Colon (tissue), 2 donors: Measurements from ENCODE around the gene EPO.
"Not testable (repeated sequence)": the region's sequence is repeated elsewhere in the genome, so short reads cannot be mapped to it uniquely, and the experiment has no call there.

Experiments
- FAIRE-seq: peaks from 2 replicates; lab custom pipeline; 2012; peaks lifted over from hg19 to GRCh38; lab: Jason Lieb, UNC
- donor health status: control.
- donor health status: control.

EPO gene

GRCh38 chr7:100705753-100706671, 14.3 kb upstream of the EPO start, which contains the start of gene POP7:
Gene POP7 (plus strand): TSS chr7:100706121. CDS start chr7:100706831, 710 bp downstream.
- FAIRE-seq = no peak

- FAIRE-seq = no peak
Observed at GRCh38 chr7:100706672-100707311, 13.5 kb upstream of the EPO start.

- no peak for FAIRE-seq
Observed at GRCh38 chr7:100708395-100708794, 11.9 kb upstream of the EPO start.

- no peak for FAIRE-seq
Observed at GRCh38 chr7:100710452-100710851, 9.8 kb upstream of the EPO start.

GRCh38 chr7:100711369-100711768, 8.9 kb upstream of the EPO start:
- FAIRE-seq = no peak

- no peak for FAIRE-seq
Observed at GRCh38 chr7:100714725-100715124, 5.5 kb upstream of the EPO start.

GRCh38 chr7:100717073-100717472, 3.2 kb upstream of the EPO start:
- FAIRE-seq = not testable (repeated sequence)

- FAIRE-seq = no peak
Observed at GRCh38 chr7:100719523-100720278, 567 bp upstream of the EPO start.

- FAIRE-seq = no peak
Observed at GRCh38 chr7:100720671-100721504, 620 bp downstream of the EPO start.

- FAIRE-seq = no peak
Observed at GRCh38 chr7:100721505-100721812, 1.2 kb downstream of the EPO start.

GRCh38 chr7:100722480-100723212, 2.4 kb downstream of the EPO start:
- no peak for FAIRE-seq

- FAIRE-seq = no peak
Observed at GRCh38 chr7:100723732-100724275, 3.5 kb downstream of the EPO start.

- not testable (repeated sequence) for FAIRE-seq
Observed at GRCh38 chr7:100724364-100724763, 4.1 kb downstream of the EPO start.

- FAIRE-seq = no peak
Observed at GRCh38 chr7:100726996-100727761, 6.9 kb downstream of the EPO start.

GRCh38 chr7:100728196-100728595, 7.9 kb downstream of the EPO start:
- no peak for FAIRE-seq

GRCh38 chr7:100730136-100730800, 10.0 kb downstream of the EPO start:
- no peak for FAIRE-seq

- no peak for FAIRE-seq
Observed at GRCh38 chr7:100731937-100732636, 11.8 kb downstream of the EPO start.

GRCh38 chr7:100735730-100736129, 15.5 kb downstream of the EPO start:
- no peak for FAIRE-seq

- FAIRE-seq = no peak
Observed at GRCh38 chr7:100736671-100737070, 16.4 kb downstream of the EPO start.
